ENCODE measurements around the gene ARHGAP18. TPM values are rescaled to one million over a fixed set of nuclear protein-coding genes. Genes with fewer than 3 reads are reported as not detected.

The ARHGAP18 gene
- total RNA-seq, 4 donors from 2014 or later = 5.2 to 9.2 (median 6.5) TPM

DNA sequence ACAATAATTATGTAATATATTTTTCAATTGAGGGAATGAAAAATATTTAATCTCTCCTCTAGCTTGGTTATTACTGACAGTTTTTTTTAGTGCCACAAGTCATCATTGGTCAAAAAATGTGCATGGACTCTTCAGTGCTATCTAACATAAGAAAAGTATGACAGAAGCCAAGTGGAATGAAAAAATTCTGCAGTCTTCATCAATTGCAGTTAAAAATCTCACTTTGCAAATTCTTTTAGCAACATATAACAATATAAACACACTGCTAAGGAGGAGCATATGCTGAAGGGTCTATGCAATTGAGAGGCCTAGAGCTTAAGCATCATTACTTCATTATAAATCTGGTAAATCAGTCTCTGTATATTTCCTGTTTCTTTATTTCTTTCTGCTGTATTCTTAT lies 175.1 kb downstream of the ARHGAP18 start:
- H3K36me3 ChIP-seq = no peaks in the 10 kb centered on the region
- no peak for TF ChIP-seq POLR2A (IDR thresholded peaks at IDR 0.05)
- no peak for TF ChIP-seq CTCF (IDR thresholded peaks at IDR 0.05 in 4 of 5, conservative IDR thresholded peaks at IDR 0.05 in 1 of 5)
- no peak for ATAC-seq
- no peaks in the 10 kb centered on the region for H3K9me3 ChIP-seq
- intact Hi-C loops (cut with DNase I; ENCODE audit: low total_unique reads) (no loop called here), in situ Hi-C loops (cut with MboI; ENCODE audit: low sequenced_read_pairs in 4 of 4) (no loop called here)
- no peak overlapping the region for H3K4me3 ChIP-seq
- no peak overlapping the region for H3K27ac ChIP-seq
- no peaks in the 10 kb centered on the region for H3K27me3 ChIP-seq
- no peaks in the 10 kb centered on the region for H3K4me1 ChIP-seq
- no peak for DNase-seq

Other genes with a start within 250 kb of the ARHGAP18 start
- not detected for gene TMEM244, start 151.1 kb upstream of the ARHGAP18 start, total RNA-seq

All from gastrocnemius medialis (tissue), 4 donors.